Natural killer cell (primary cell): Measurements from ENCODE around the gene ESF1. TPM values are rescaled to one million over a fixed set of nuclear protein-coding genes. Genes with fewer than 3 reads are reported as not detected.

Experiments
- ATAC-seq, 3 donors: fragments of 150-1000 bp in 2 of 3; fragments of 200-7000 bp in 1 of 3; cut with Tn5 transposase; 1 replicate in 1 of 3; 2 replicates in 2 of 3; pipeline ENCODE4 v1.10.0; 2021; ENCODE audit warnings: mild to moderate bottlenecking in 2 of 3, moderate library complexity in 2 of 3
- DNase-seq, 2 donors: peaks; one replicate each; pipeline versions ENCODE4 v3.0.0 to v3.0.0-alpha.2; 2013 to 2021; ENCODE audit warnings: mixed read lengths in 1 of 2
- H3K27ac ChIP-seq: one replicate; pipeline ENCODE4 v1.5.1; 2013; ENCODE audit warnings: mild to moderate bottlenecking, low read length
- H3K27me3 ChIP-seq: one replicate; pipeline ENCODE4 v1.6.1; 2013; ENCODE audit warnings: low read length; ENCODE audit not compliant: control insufficient read depth, insufficient read depth
- H3K36me3 ChIP-seq: one replicate; pipeline ENCODE4 v1.6.1; 2013; ENCODE audit warnings: low read length; ENCODE audit not compliant: control insufficient read depth, insufficient read depth
- H3K4me1 ChIP-seq: one replicate; pipeline ENCODE4 v1.6.1; 2013; ENCODE audit warnings: low read length; ENCODE audit not compliant: control insufficient read depth, insufficient read depth
- H3K4me3 ChIP-seq: one replicate; pipeline ENCODE4 v1.5.1; 2013; ENCODE audit warnings: low read length
- H3K9me3 ChIP-seq: one replicate; pipeline ENCODE4 v1.6.1; 2013; ENCODE audit warnings: low read length; ENCODE audit not compliant: control insufficient read depth, insufficient read depth
- H3K27ac Mint-ChIP-seq, 2 donors: one replicate each; pipeline ENCODE4 v1.8.0; 2022; ENCODE audit warnings: mild to moderate bottlenecking in 2 of 2, mixed read lengths in 2 of 2, moderate library complexity in 1 of 2
- H3K27me3 Mint-ChIP-seq, 2 donors: one replicate each; pipeline ENCODE4 v1.8.0; 2022; ENCODE audit warnings: low read depth in 2 of 2, mixed read lengths in 2 of 2
- H3K36me3 Mint-ChIP-seq: one replicate; pipeline ENCODE4 v1.8.0; 2022; ENCODE audit warnings: mixed read lengths
- H3K4me1 Mint-ChIP-seq, 2 donors: one replicate each; pipeline ENCODE4 v1.8.0; 2022; ENCODE audit warnings: mixed read lengths in 2 of 2
- H3K4me3 Mint-ChIP-seq: one replicate; pipeline ENCODE4 v1.8.0; 2022; ENCODE audit warnings: mild to moderate bottlenecking, moderate library complexity, mixed read lengths
- H3K9me3 Mint-ChIP-seq, 2 donors: one replicate each; pipeline ENCODE4 v1.8.0; 2022; ENCODE audit warnings: mixed read lengths in 2 of 2
- CTCF ChIP-seq: fragments of 200-600 bp; IDR thresholded peaks from one replicate; pipeline ENCODE4 v1.8.0; 2022; ENCODE audit warnings: antibody characterized with exemption
- WGBS: methylation state at CpG from one replicate; pipeline ENCODE4 v1.1.7; 2013; ENCODE audit warnings: missing lambda C conversion rate; ENCODE audit not compliant: insufficient coverage; 5-methylcytosine and 5-hydroxymethylcytosine counted together
- intact Hi-C: fragments of 100-400 bp; cut with micrococcal nuclease; formaldehyde crosslinking; loops from one replicate; pipeline ENCODE4 v1.14.2; 2022
- total RNA-seq, 4 donors: library from RNA; stranded (reverse); fragments of 120-200 nt in 1 of 4; gene quantifications; one replicate each; pipeline versions ENCODE4 v1.2.3 to v1.2.4, GENCODE V29; 2013 to 2022

Gene ESF1
- total RNA-seq = 10 to 100 TPM in 2 of 3 donors, 1 to 10 TPM in 1; 8.4 to 11.1 (median 10.0) TPM
- total RNA-seq (2013) = 19.6 TPM

GRCh38 chr20:13784893-13785715 is at the start of gene ESF1, which contains the start of gene NDUFAF5:
Gene ESF1, minus strand, starts transcription at chr20:13784919. Its CDS starts 1,779 bp downstream, at chr20:13783140.
Gene NDUFAF5, plus strand, starts transcription at chr20:13785028. Its CDS starts 41 bp downstream, at chr20:13785069.
- peak within 1 kb of the TSS; percentile 87 for H3K4me3 ChIP-seq
- peak within 1 kb of the TSS; percentile 97 for H3K4me3 Mint-ChIP-seq
- WGBS = under 1% methylated on average over 54 of the region's 54 CpGs
- TF ChIP-seq CTCF = no peak
- intact Hi-C loops = loop anchor here (5.0 to 10.0 kb wide), 2 partner anchors 148 to 860 kb away; partner anchors contain the start of gene TASP1
- no peaks in the 10 kb centered on the region for H3K9me3 Mint-ChIP-seq
- H3K4me1 ChIP-seq = peaks cover 17% of the 10 kb centered on the region
- H3K27ac Mint-ChIP-seq = peak within 1 kb of the TSS; percentile 98 to 99
- no peaks in the 10 kb centered on the region for H3K36me3 Mint-ChIP-seq
- H3K27me3 Mint-ChIP-seq = no peaks in the 10 kb centered on the region
- ATAC-seq (peak; percentile 96 to 99 (median 98)), DNase-seq (peak; percentile 85 to 96)
- peaks cover 37 to 50% of the 10 kb centered on the region in 2 donors for H3K4me1 Mint-ChIP-seq
- peaks cover 12% of the 10 kb centered on the region for H3K36me3 ChIP-seq
- H3K27ac ChIP-seq = peak within 1 kb of the TSS; percentile 89
- H3K9me3 ChIP-seq = no peaks in the 10 kb centered on the region
- no peaks in the 10 kb centered on the region for H3K27me3 ChIP-seq

- Mint-ChIP-seq H3K4me1 (no peaks in the 10 kb centered on the region), H3K27me3 (peaks cover 6 to 35% of the 10 kb centered on the region in 2 donors), H3K9me3 (no peaks in the 10 kb centered on the region), H3K4me3 (no peak overlapping the region), H3K27ac (no peak overlapping the region), H3K36me3 (no peaks in the 10 kb centered on the region)
- H3K4me3 ChIP-seq = no peak overlapping the region
- no peak for TF ChIP-seq CTCF
- H3K27ac ChIP-seq = no peak overlapping the region
- ATAC-seq = no peak
- intact Hi-C loops = no loop called here
- no peaks in the 10 kb centered on the region for H3K4me1 ChIP-seq
- no peaks in the 10 kb centered on the region for H3K9me3 ChIP-seq
- H3K36me3 ChIP-seq = no peaks in the 10 kb centered on the region
- H3K27me3 ChIP-seq = peaks cover 4% of the 10 kb centered on the region
- 88% methylated on average over 3 of the region's 3 CpGs for WGBS
- DNase-seq = no peak
Measured at GRCh38 chr20:13831476-13831875, 46.8 kb upstream of the ESF1 start.

DNA sequence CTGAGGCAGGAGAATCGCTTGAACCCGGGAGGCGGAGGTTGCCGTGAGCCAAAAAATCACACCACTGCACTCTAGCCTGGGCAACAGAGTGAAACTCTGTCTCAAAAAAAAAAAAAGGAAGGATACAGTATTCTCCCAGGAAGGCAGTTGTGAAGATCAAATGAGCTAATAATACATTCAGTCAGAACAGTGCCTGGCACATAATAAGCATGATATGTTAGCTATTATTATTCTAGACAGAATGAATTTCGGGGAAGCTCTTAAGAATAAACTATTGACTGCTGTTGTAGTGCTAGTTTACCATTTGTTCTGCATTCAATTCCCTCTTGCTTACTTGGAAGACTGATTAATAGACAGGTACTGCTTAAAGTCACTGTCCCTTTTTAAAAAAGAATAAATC is 40.7 kb upstream of the ESF1 start:
- H3K9me3 ChIP-seq = no peaks in the 10 kb centered on the region
- H3K4me3 ChIP-seq = no peak overlapping the region
- H3K36me3 ChIP-seq = no peaks in the 10 kb centered on the region
- H3K4me3 Mint-ChIP-seq = no peak overlapping the region
- ATAC-seq (no peak), DNase-seq (no peak)
- peaks cover 0 to 5% of the 10 kb centered on the region in 2 donors for H3K4me1 Mint-ChIP-seq
- no peak overlapping the region for H3K27ac ChIP-seq
- WGBS = 91% methylated on average over 4 of the region's 5 CpGs
- H3K4me1 ChIP-seq = no peaks in the 10 kb centered on the region
- no peaks in the 10 kb centered on the region for H3K36me3 Mint-ChIP-seq
- no peak for TF ChIP-seq CTCF
- no peaks in the 10 kb centered on the region for H3K27me3 ChIP-seq
- intact Hi-C loops = no loop called here
- no peak overlapping the region for H3K27ac Mint-ChIP-seq
- H3K9me3 Mint-ChIP-seq = no peaks in the 10 kb centered on the region
- H3K27me3 Mint-ChIP-seq = peaks cover 6 to 11% of the 10 kb centered on the region in 2 donors
